Heart right ventricle (tissue), 16 donors: ENCODE measurements around the gene MACROD2. TPM values are rescaled to one million over a fixed set of nuclear protein-coding genes. Genes with fewer than 3 reads are reported as not detected.

Experiments
- ATAC-seq, 8 donors: fragments of 200-7000 bp; cut with Tn5 transposase; one replicate each; pipeline ENCODE4 v1.9.1; 2020; ENCODE audit warnings: mild to moderate bottlenecking in 8 of 8, moderate library complexity in 8 of 8, moderate number of reproducible peaks in 1 of 8
- DNase-seq, 2 donors: peaks; one replicate each; pipeline ENCODE4 v3.0.0-alpha.2; 2020
- H3K27ac ChIP-seq, 10 donors: fragments of 200-600 bp; sonication (generic) in 2 of 10; one replicate each; pipeline versions ENCODE4 v1.5.0 to v1.8.0; 2020 to 2022; ENCODE audit warnings: mild to moderate bottlenecking in 3 of 10
- H3K27me3 ChIP-seq, 7 donors: fragments of 200-600 bp; one replicate each; pipeline ENCODE4 v1.8.0; 2021 to 2022; ENCODE audit warnings: mild to moderate bottlenecking in 2 of 7
- H3K36me3 ChIP-seq, 9 donors: fragments of 200-600 bp; sonication (generic) in 1 of 9; one replicate each; pipeline versions ENCODE4 v1.5.0 to v1.8.0; 2020 to 2022; ENCODE audit warnings: mild to moderate bottlenecking in 2 of 9
- H3K4me1 ChIP-seq, 9 donors: fragments of 200-600 bp; sonication (generic) in 1 of 9; one replicate each; pipeline versions ENCODE4 v1.5.0 to v1.8.0; 2020 to 2022; ENCODE audit warnings: mild to moderate bottlenecking in 4 of 9
- H3K4me3 ChIP-seq, 10 donors: fragments of 200-600 bp; sonication (generic) in 2 of 10; one replicate each; pipeline versions ENCODE4 v1.5.0 to v1.8.0; 2020 to 2022; ENCODE audit warnings: mild to moderate bottlenecking in 7 of 10, moderate library complexity in 2 of 10
- H3K9me3 ChIP-seq, 11 donors: fragments of 200-600 bp in 10 of 11; sonication (generic) in 2 of 11; one replicate each; pipeline versions ENCODE4 v1.5.0 to v1.8.0; 2013 to 2022; ENCODE audit warnings: mild to moderate bottlenecking in 2 of 11, control low read depth in 1 of 11, moderate library complexity in 1 of 11
- CTCF ChIP-seq, 9 donors: fragments of 200-600 bp; sonication (generic) in 2 of 9; IDR thresholded peaks; one replicate each; pipeline versions ENCODE4 v1.5.0 to v1.8.0; 2021 to 2022; ENCODE audit warnings: antibody characterized with exemption in 9 of 9, mild to moderate bottlenecking in 5 of 9, moderate library complexity in 1 of 9
- WGBS, 2 donors: extraction: QIAGEN DNeasy Blood & Tissue Kit; methylation state at CpG; one replicate each; pipeline ENCODE4 v1.1.7; 2013; ENCODE audit warnings: inconsistent platforms in 1 of 2; 5-methylcytosine and 5-hydroxymethylcytosine counted together
- intact Hi-C, 10 donors: fragments of 100-400 bp; cut with DNase I; formaldehyde crosslinking; loops; one replicate each; pipeline versions ENCODE4 v1.11.1 to v1.14.2; 2022
- polyA plus RNA-seq, 2 donors: library from polyadenylated mRNA; stranded (reverse); fragments of 200-250 nt; gene quantifications; one replicate each; pipeline ENCODE4 v1.2.3, GENCODE V29; 2013
- total RNA-seq, 10 donors: library from RNA; stranded (reverse); fragmentation: NEBNext Ultra II Directional in 3 of 10; extraction: Animal tissue kit (Norgen Biotek cat#: 25700) in 3 of 10; gene quantifications; one replicate each; pipeline versions ENCODE4 v1.2.1 to v1.2.4, GENCODE V29; 2021 to 2023
- donor health status: Arrhythmogenic right ventricular cardiomyopathy.
- donor health status: ischemic (EF 13 %, LVEDD 7.1; RV severe dilation, severe dysfunction).
- donor health status: healthy with polysubstance abuse.
- donor health status: DM: no; HTN: yes; CAD: no.
- donor health status: DM: no; HTN: no; CAD: no.
- donor health status: ischemic (EF 25% LVEDD 6.9; RV normal size, moderate dysfunction).
- donor health status: ischemic (EF 25% LVEDD 5.7; RV mildly dilated, moderate dysfunction).
- donor health status: healthy.
- donor health status: DM: yes; HTN: yes; CAD: no.
- donor health status: Ischemic cardiomyopathy.
- donor health status: ischemic (EF 35%, LVEDD 5.7; RV mildly dilated, moderate dysfunction).
- donor health status: nonischemic (EF 11% LVEDD 7.7; RV severe dilation, severe dysfunction).
- donor health status: DM: yes; HTN: yes; CAD: no.
- donor health status: PGD.
- donor health status: ischemic (EF 29% LVEDD 5.4; RV normal size, mild dysfunction).
- donor health status: nonischemic (EF 23%, LVEDD 6.1; RV moderate dilation, normal function).

MACROD2 gene
- total and polyA plus RNA-seq, 12 donors = 0.28 to 6.4 (median 4.1) TPM

- WGBS, 2 donors = 67 to 68% methylated on average over 6 of the region's 6 CpGs
- Histone ChIP-seq H3K4me1 (no peaks in the 10 kb centered on the region), H3K9me3 (no peaks in the 10 kb centered on the region), H3K27ac (no peak overlapping the region), H3K36me3 (no peaks in the 10 kb centered on the region), H3K4me3 (no peak overlapping the region), H3K27me3 (no peaks in the 10 kb centered on the region)
- no peak for TF ChIP-seq CTCF (IDR thresholded peaks at IDR 0.05)
- intact Hi-C loops = no loop called here
- DNase-seq (no peak), ATAC-seq (no peak)
Observed at GRCh38 chr20:15220009-15220656, 1224.8 kb downstream of the MACROD2 start.

GRCh38 chr20:15220778-15221565 lies 1225.7 kb downstream of the MACROD2 start:
- Histone ChIP-seq H3K9me3 (no peaks in the 10 kb centered on the region), H3K4me3 (no peak overlapping the region), H3K27ac (no peak overlapping the region), H3K4me1 (no peaks in the 10 kb centered on the region), H3K36me3 (no peaks in the 10 kb centered on the region), H3K27me3 (no peaks in the 10 kb centered on the region)
- whole genome bisulfite sequencing, 2 donors = 69 to 82% methylated on average over 6 of the region's 6 CpGs
- ATAC-seq (no peak), DNase-seq (no peak)
- intact Hi-C loops = no loop called here
- TF ChIP-seq CTCF (IDR thresholded peaks at IDR 0.05) = no peak

- 64 to 68% methylated on average over 5 of the region's 5 CpGs for WGBS, 2 donors
Observed at GRCh38 chr20:15222502-15223330, 1227.4 kb downstream of the MACROD2 start.

More at GRCh38 chr20:15222502-15223330, 1227.4 kb downstream of the MACROD2 start:
- Histone ChIP-seq H3K4me3 (no peak overlapping the region), H3K4me1 (no peaks in the 10 kb centered on the region), H3K27me3 (no peaks in the 10 kb centered on the region), H3K9me3 (no peaks in the 10 kb centered on the region), H3K27ac (no peak overlapping the region), H3K36me3 (no peaks in the 10 kb centered on the region)
- no peak for ATAC-seq
- intact Hi-C loops = no loop called here
- DNase-seq = no peak
- TF ChIP-seq CTCF (IDR thresholded peaks at IDR 0.05) = no peak
